Embryonic facial prominence (tissue), 1 donor: ENCODE results near the gene FNDC11.
"Not testable (repeated sequence)": the region's sequence is repeated elsewhere in the genome, so short reads cannot be mapped to it uniquely, and the experiment has no call there.

Source experiments
- DNase-seq: peaks from one replicate; pipeline ENCODE4 v3.0.0-alpha.2; 2016; ENCODE audit errors: extremely low spot score

FNDC11 gene

GRCh38 chr20:63597651-63598478, 43.9 kb downstream of the FNDC11 start:
- DNase-seq: no peak

DNA sequence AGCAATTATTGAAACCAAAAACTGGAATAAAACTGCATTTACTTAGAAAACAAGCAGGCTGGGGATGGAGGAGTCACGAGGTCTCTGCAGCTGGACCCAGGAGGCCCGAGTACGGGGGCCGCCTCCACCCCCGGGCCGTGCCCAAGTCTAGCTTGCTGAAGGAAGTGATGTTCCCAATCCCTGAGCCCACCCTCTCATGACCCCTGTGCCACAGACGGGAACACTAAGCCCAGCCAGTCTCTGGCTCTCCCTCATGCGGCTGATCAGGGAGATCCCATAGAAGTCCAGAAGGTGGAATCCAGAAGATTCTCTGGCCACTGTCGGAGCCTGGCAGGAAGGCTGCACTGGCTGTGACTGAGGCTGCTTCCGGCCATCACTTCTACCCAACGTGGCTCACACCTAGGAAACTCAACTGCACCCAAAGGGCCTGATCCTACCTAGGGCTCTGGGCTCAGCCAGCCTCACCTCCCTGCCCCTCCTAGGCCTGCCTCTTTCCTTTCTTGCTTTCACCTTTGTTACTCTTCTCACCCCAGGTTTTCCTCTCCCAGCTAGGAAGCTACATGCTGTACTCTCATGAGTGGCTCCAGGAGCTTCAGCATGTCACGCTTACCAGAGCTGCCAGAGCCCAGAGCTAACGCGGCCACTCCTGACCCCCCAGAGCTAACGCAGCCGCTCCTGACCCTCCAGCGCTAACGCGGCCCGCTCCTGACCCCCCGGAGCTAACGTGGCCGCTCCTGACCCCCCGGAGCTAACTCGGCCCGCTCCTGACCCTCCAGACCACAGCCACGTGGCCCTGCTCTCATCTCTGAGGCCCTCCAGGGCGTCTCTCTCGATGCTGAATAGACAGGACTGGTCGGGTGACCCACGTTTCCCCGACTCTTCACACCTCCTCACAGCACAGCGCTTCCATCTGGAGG, 44.8 kb downstream of the FNDC11 start:
- DNase-seq: no peak

DNA sequence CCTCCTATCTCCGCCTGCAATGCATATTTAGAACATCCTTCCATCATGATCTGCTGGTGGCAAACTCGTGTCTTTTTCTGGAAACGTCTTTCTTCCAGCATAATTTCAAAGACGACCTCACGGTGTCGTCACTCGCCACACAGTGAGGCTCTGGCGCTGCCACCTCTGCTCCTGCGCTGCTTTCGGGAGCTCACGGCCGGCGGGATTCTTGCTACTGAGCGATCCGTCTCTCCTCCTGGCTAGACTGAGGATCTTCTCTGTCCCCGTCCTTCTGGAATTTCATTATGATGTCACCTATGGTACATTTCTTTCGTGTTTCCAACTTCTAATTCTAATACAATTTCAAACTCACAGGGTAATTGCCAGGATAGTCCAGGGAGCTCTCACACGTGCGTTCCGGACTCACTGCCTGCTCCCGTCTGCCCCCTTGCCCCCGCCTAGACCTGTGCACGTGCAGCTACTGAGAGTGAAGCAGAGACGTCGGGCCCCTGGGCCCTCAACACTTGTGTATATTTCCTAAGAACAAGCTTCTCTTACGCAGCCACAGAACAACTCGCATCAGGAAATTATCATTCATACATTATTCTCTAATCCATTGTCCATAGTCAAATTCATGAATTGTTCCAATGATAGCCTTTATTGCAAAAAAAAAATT, 45.6 kb downstream of the FNDC11 start:
- DNase-seq: no peak

DNA sequence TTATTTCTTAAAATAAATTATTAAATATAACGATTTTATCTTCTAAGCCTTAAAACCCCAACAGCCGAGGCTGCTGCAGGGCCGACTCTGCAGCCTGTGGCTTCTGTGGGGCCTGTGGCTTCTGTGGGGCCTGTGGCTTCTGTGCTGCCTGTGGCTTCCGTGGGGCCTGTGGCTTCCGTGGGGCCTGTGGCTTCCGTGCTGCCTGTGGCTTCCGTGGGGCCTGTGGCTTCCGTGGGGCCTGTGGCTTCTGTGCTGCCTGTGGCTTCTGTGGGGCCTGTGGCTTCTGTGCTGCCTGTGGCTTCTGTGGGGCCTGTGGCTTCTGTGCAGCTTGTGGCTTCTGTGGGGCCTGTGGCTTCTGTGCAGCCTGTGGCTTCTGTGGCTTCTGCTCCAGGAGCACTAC, 47.7 kb downstream of the FNDC11 start:
- not testable (repeated sequence) for DNase-seq

DNA sequence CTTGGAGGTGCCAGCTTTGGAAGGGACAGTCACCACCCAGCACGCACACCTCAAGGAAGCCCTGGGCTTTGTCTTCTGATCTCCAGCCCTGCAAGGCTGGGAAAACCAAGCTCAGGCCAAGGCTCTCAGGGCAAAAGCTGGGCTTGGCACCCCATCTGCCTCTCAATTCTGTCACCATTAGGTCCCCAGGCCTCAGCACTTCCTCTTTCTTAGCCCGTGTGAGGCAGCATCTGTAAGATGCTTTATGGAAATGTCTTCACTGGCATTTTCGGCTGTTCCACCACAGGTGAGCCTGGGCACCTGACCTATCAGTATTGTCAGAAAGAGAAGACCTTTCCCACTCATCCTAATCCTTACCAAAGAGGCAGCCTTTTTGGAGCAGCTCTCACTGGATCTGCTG, 48.4 kb downstream of the FNDC11 start:
- no peak for DNase-seq
